ENCODE measurements around the gene TCERG1L.

Gene TCERG1L

DNA sequence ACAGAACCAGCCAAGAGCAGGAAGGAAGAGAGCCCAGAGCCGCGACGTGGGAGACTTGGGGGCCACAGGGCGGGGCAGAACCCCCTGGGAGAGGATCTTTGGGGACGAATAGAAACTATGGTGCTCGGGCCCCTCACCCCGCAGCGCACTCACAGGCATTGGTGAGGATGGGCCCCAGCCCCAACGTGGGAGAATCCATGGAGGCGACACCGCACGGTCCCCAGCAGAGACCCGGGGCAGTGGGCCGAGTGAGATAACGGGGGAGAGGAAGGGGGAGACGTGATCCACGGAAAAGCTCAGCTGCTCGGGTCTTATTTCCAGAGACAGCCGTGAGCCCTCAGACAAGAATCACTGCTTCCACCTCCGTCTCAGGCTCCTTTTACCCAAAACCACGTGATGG, 222.4 kb downstream of the TCERG1L start:
- Histone ChIP-seq H2AK5ac (ENCODE audit: low read depth, low read length) (peak overlapping the region; percentile 40), H3K4me3 (ENCODE audit: low read length in 2 of 2) (no peak overlapping the region), H2BK5ac (ENCODE audit: low read length) (no peak overlapping the region), H2BK15ac (ENCODE audit: low read length) (no peak overlapping the region), H3K23ac (ENCODE audit: low read depth, low read length, poor library complexity) (peak overlapping the region; percentile 5), H3K9ac (ENCODE audit: low read depth, low read length, poor library complexity) (no peak overlapping the region), H4K91ac (ENCODE audit: low read depth, low read length, poor library complexity) (no peak overlapping the region), H3K36me3 (replicated peaks in 1 of 2; ENCODE audit: control insufficient read depth in 2 of 2, insufficient read depth in 2 of 2, low read length in 2 of 2) (no peaks in the 10 kb centered on the region), H2BK120ac (ENCODE audit: low read depth, low read length) (no peak overlapping the region), H3K4me2 (ENCODE audit: insufficient read depth, low read length, poor library complexity, severe bottlenecking) (no peak overlapping the region), H4K8ac (ENCODE audit: low read depth, low read length) (no peak overlapping the region), H2AFZ (ENCODE audit: low read length) (no peak overlapping the region), H3K14ac (ENCODE audit: low read length) (no peak overlapping the region), H3K79me1 (ENCODE audit: low read depth, low read length) (no peaks in the 10 kb centered on the region), H3K4ac (ENCODE audit: low read length) (no peak overlapping the region), H3K4me1 (ENCODE audit: control insufficient read depth in 2 of 2, insufficient read depth in 1 of 2, low read depth in 1 of 2, low read length in 2 of 2) (no peaks in the 10 kb centered on the region), H2BK12ac (ENCODE audit: low read length) (no peak overlapping the region), H3K18ac (ENCODE audit: low read length) (no peak overlapping the region), H3K27ac (replicated peaks; ENCODE audit: low read length) (no peak overlapping the region), H3K27me3 (ENCODE audit: control insufficient read depth in 3 of 3, insufficient read depth in 3 of 3, low read depth in 1 of 3, low read length in 3 of 3) (no peaks in the 10 kb centered on the region), H3K9me3 (replicated peaks in 1 of 2; ENCODE audit: control insufficient read depth in 2 of 2, insufficient read depth in 1 of 2, low read depth in 1 of 2, low read length in 2 of 2) (no peaks in the 10 kb centered on the region)
- WGBS, 2 donors (ENCODE audit: extremely low coverage in 2 of 2, insufficient read length in 2 of 2, insufficient replicate concordance in 1 of 2), result no CpG with 5 or more reads among the region's 21 CpGs
- no peak for DNase-seq (ENCODE audit: low spot score)

- Histone ChIP-seq H3K27me3 (ENCODE audit: control insufficient read depth in 3 of 3, insufficient read depth in 3 of 3, low read depth in 1 of 3, low read length in 3 of 3) (no peaks in the 10 kb centered on the region), H3K4me3 (ENCODE audit: low read length in 2 of 2) (no peak overlapping the region), H3K27ac (replicated peaks; ENCODE audit: low read length) (no peak overlapping the region), H3K14ac (ENCODE audit: low read length) (no peak overlapping the region), H3K18ac (ENCODE audit: low read length) (no peak overlapping the region), H2BK120ac (ENCODE audit: low read depth, low read length) (no peak overlapping the region), H4K8ac (ENCODE audit: low read depth, low read length) (no peak overlapping the region), H3K23ac (ENCODE audit: low read depth, low read length, poor library complexity) (peak overlapping the region; percentile 5), H3K9me3 (replicated peaks in 1 of 2; ENCODE audit: control insufficient read depth in 2 of 2, insufficient read depth in 1 of 2, low read depth in 1 of 2, low read length in 2 of 2) (no peaks in the 10 kb centered on the region), H3K4ac (ENCODE audit: low read length) (no peak overlapping the region), H2BK5ac (ENCODE audit: low read length) (no peak overlapping the region), H3K4me1 (ENCODE audit: control insufficient read depth in 2 of 2, insufficient read depth in 1 of 2, low read depth in 1 of 2, low read length in 2 of 2) (no peaks in the 10 kb centered on the region), H2BK15ac (ENCODE audit: low read length) (no peak overlapping the region), H3K36me3 (replicated peaks in 1 of 2; ENCODE audit: control insufficient read depth in 2 of 2, insufficient read depth in 2 of 2, low read length in 2 of 2) (no peaks in the 10 kb centered on the region), H3K9ac (ENCODE audit: low read depth, low read length, poor library complexity) (no peak overlapping the region), H4K91ac (ENCODE audit: low read depth, low read length, poor library complexity) (no peak overlapping the region), H3K79me1 (ENCODE audit: low read depth, low read length) (no peaks in the 10 kb centered on the region), H2AFZ (ENCODE audit: low read length) (no peak overlapping the region), H3K4me2 (ENCODE audit: insufficient read depth, low read length, poor library complexity, severe bottlenecking) (no peak overlapping the region), H2AK5ac (ENCODE audit: low read depth, low read length) (peak overlapping the region; percentile 40), H2BK12ac (ENCODE audit: low read length) (no peak overlapping the region)
- no peak for DNase-seq (ENCODE audit: low spot score)
- no CpG with 5 or more reads among the region's 25 CpGs for whole genome bisulfite sequencing, 2 donors (ENCODE audit: extremely low coverage in 2 of 2, insufficient read length in 2 of 2, insufficient replicate concordance in 1 of 2)
These were observed 222.9 kb downstream of the TCERG1L start for GRCh38 chr10:131088619-131089018.

DNA sequence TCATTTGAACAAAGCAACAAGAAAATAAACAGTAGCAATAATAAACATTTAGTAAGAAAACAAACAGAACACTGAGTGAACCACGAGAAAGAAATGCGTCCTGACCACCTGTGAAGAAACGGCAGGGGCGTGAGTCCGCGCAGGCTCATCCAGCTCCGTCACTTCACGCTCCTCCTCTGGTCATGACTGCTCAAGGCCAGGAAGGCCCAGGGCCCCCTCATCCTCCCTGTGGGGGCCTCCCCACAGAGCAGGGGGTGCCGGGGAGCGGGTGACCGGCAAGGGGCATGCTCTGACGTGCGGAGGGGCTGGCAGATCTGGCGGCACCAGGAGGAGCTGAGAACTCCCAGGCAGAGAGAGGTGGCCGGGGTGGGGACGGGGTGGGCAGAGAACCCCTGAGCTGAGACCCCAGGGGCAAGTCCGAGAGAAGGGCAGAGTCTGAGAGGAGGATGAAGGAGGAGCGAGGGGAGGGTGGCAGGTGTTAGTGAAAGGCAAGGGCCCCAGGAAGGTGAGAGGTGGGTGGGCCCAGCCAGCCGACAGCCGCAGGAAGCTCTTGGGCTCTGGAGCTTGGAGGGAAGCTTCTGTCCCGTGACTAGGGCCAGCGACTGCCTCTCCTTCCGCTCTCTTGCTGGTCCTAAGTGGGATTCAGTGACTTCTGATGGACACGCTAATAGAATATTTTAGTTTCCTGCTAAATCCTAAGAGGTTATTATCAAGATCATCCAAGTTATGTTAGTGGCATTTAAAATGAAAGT, 223.9 kb downstream of the TCERG1L start:
- no peaks in the 10 kb centered on the region for H3K9me3 ChIP-seq (replicated peaks in 1 of 2; ENCODE audit: control insufficient read depth in 2 of 2, insufficient read depth in 1 of 2, low read depth in 1 of 2, low read length in 2 of 2)
- no peaks in the 10 kb centered on the region for H3K79me1 ChIP-seq (ENCODE audit: low read depth, low read length)
- H2AFZ ChIP-seq (ENCODE audit: low read length), result no peak overlapping the region
- H3K9ac ChIP-seq (ENCODE audit: low read depth, low read length, poor library complexity), result peak overlapping the region; percentile 9
- H3K18ac ChIP-seq (ENCODE audit: low read length), result peak overlapping the region; percentile 78
- H3K4me2 ChIP-seq (ENCODE audit: insufficient read depth, low read length, poor library complexity, severe bottlenecking), result no peak overlapping the region
- no peak overlapping the region for H3K4me3 ChIP-seq (ENCODE audit: low read length in 2 of 2)
- no peaks in the 10 kb centered on the region for H3K27me3 ChIP-seq (ENCODE audit: control insufficient read depth in 3 of 3, insufficient read depth in 3 of 3, low read depth in 1 of 3, low read length in 3 of 3)
- no peak overlapping the region for H2BK120ac ChIP-seq (ENCODE audit: low read depth, low read length)
- no peak overlapping the region for H2BK15ac ChIP-seq (ENCODE audit: low read length)
- H3K4me1 ChIP-seq (ENCODE audit: control insufficient read depth in 2 of 2, insufficient read depth in 1 of 2, low read depth in 1 of 2, low read length in 2 of 2), result no peaks in the 10 kb centered on the region
- H3K14ac ChIP-seq (ENCODE audit: low read length), result no peak overlapping the region
- no CpG with 5 or more reads among the region's 24 CpGs for WGBS, 2 donors (ENCODE audit: extremely low coverage in 2 of 2, insufficient read length in 2 of 2, insufficient replicate concordance in 1 of 2)
- H3K36me3 ChIP-seq (replicated peaks in 1 of 2; ENCODE audit: control insufficient read depth in 2 of 2, insufficient read depth in 2 of 2, low read length in 2 of 2), result no peaks in the 10 kb centered on the region
- no peak overlapping the region for H4K91ac ChIP-seq (ENCODE audit: low read depth, low read length, poor library complexity)
- no peak for DNase-seq (ENCODE audit: low spot score)
- H3K27ac ChIP-seq (replicated peaks; ENCODE audit: low read length), result no peak overlapping the region
- peak overlapping the region; percentile 40 for H2AK5ac ChIP-seq (ENCODE audit: low read depth, low read length)
- no peak overlapping the region for H4K8ac ChIP-seq (ENCODE audit: low read depth, low read length)
- H2BK5ac ChIP-seq (ENCODE audit: low read length), result no peak overlapping the region
- H2BK12ac ChIP-seq (ENCODE audit: low read length), result no peak overlapping the region
- no peak overlapping the region for H3K4ac ChIP-seq (ENCODE audit: low read length)
- H3K23ac ChIP-seq (ENCODE audit: low read depth, low read length, poor library complexity), result no peak overlapping the region

GRCh38 chr10:131086511-131086910, 225.0 kb downstream of the TCERG1L start:
- no peak overlapping the region for H3K4me3 ChIP-seq (ENCODE audit: low read length in 2 of 2)
- H3K79me1 ChIP-seq (ENCODE audit: low read depth, low read length), result no peaks in the 10 kb centered on the region
- H3K4me1 ChIP-seq (ENCODE audit: control insufficient read depth in 2 of 2, insufficient read depth in 1 of 2, low read depth in 1 of 2, low read length in 2 of 2), result no peaks in the 10 kb centered on the region
- H3K9me3 ChIP-seq (replicated peaks in 1 of 2; ENCODE audit: control insufficient read depth in 2 of 2, insufficient read depth in 1 of 2, low read depth in 1 of 2, low read length in 2 of 2), result no peaks in the 10 kb centered on the region
- no peak overlapping the region for H2BK120ac ChIP-seq (ENCODE audit: low read depth, low read length)
- no peak overlapping the region for H2AFZ ChIP-seq (ENCODE audit: low read length)
- no peak overlapping the region for H3K14ac ChIP-seq (ENCODE audit: low read length)
- H2BK5ac ChIP-seq (ENCODE audit: low read length), result no peak overlapping the region
- no peak overlapping the region for H3K23ac ChIP-seq (ENCODE audit: low read depth, low read length, poor library complexity)
- no peak overlapping the region for H3K4me2 ChIP-seq (ENCODE audit: insufficient read depth, low read length, poor library complexity, severe bottlenecking)
- H3K4ac ChIP-seq (ENCODE audit: low read length), result no peak overlapping the region
- peak overlapping the region; percentile 59 for H2BK15ac ChIP-seq (ENCODE audit: low read length)
- H3K27me3 ChIP-seq (ENCODE audit: control insufficient read depth in 3 of 3, insufficient read depth in 3 of 3, low read depth in 1 of 3, low read length in 3 of 3), result no peaks in the 10 kb centered on the region
- no peak overlapping the region for H3K27ac ChIP-seq (replicated peaks; ENCODE audit: low read length)
- no peak overlapping the region for H4K8ac ChIP-seq (ENCODE audit: low read depth, low read length)
- peak overlapping the region; percentile 32 for H3K18ac ChIP-seq (ENCODE audit: low read length)
- H2BK12ac ChIP-seq (ENCODE audit: low read length), result no peak overlapping the region
- H3K36me3 ChIP-seq (replicated peaks in 1 of 2; ENCODE audit: control insufficient read depth in 2 of 2, insufficient read depth in 2 of 2, low read length in 2 of 2), result no peaks in the 10 kb centered on the region
- WGBS, 2 donors (ENCODE audit: extremely low coverage in 2 of 2, insufficient read length in 2 of 2, insufficient replicate concordance in 1 of 2), result no CpG with 5 or more reads among the region's 5 CpGs
- no peak overlapping the region for H3K9ac ChIP-seq (ENCODE audit: low read depth, low read length, poor library complexity)
- H2AK5ac ChIP-seq (ENCODE audit: low read depth, low read length), result no peak overlapping the region
- no peak overlapping the region for H4K91ac ChIP-seq (ENCODE audit: low read depth, low read length, poor library complexity)
- DNase-seq (ENCODE audit: low spot score), result no peak

All from neuronal stem cell (in vitro differentiated cells).